NB4 (cell line): ENCODE measurements around the gene ZCCHC7.
A peak's percentile ranks its signal among the peaks of the same experiment; 100 is the strongest.

ENCODE experiments used
- DNase-seq: peaks from one replicate; pipeline ENCODE4 v3.0.0; 2010; ENCODE audit warnings: low read depth
- H3K4me3 ChIP-seq: one replicate; pipeline ENCODE4 v1.5.1; 2011; ENCODE audit warnings: mild to moderate bottlenecking, low read depth, low read length, moderate library complexity
- MYC ChIP-seq: IDR thresholded peaks from 2 replicates; pipeline ENCODE4 v1.6.1; 2011; ENCODE audit warnings: low read depth, low read length
- POLR2A ChIP-seq: IDR thresholded peaks from 2 replicates; pipeline ENCODE4 v1.6.1; 2011; ENCODE audit warnings: mild to moderate bottlenecking; ENCODE audit not compliant: insufficient read length; ENCODE audit errors: extremely low read depth
- TF ChIP-seq, protein P1 (sequence below): IDR thresholded peaks from one replicate; pipeline ENCODE4 v1.5.1; 2012; ENCODE audit warnings: low read depth, low read length
- TF ChIP-seq, protein P2 (sequence below): IDR thresholded peaks from 2 replicates; pipeline ENCODE4 v1.6.1; 2011; ENCODE audit warnings: low read depth, low read length

Gene ZCCHC7

DNA sequence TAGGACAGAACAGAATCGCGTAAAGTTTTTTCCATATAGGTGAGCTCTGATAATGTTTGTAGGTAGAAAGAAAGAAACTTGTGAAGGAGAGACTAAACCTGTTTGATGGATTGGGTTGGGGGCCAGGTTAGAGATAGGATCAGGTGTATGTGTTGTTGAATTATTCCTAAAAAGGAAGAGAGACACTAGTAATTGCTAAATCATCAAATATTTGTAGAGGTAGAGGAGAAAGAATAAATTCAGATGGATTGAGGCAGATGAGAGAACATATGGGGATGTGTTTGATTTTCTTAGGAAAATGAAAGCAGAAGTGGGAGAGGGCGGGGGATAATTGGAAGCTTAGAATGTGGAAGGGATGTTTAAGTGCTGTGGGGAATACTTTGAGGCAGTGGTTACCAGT lies 7.7 kb downstream of the ZCCHC7 start:
- TF ChIP-seq MYC = no peak
- TF ChIP-seq POLR2A = no peak
- TF ChIP-seq, protein P1, sequence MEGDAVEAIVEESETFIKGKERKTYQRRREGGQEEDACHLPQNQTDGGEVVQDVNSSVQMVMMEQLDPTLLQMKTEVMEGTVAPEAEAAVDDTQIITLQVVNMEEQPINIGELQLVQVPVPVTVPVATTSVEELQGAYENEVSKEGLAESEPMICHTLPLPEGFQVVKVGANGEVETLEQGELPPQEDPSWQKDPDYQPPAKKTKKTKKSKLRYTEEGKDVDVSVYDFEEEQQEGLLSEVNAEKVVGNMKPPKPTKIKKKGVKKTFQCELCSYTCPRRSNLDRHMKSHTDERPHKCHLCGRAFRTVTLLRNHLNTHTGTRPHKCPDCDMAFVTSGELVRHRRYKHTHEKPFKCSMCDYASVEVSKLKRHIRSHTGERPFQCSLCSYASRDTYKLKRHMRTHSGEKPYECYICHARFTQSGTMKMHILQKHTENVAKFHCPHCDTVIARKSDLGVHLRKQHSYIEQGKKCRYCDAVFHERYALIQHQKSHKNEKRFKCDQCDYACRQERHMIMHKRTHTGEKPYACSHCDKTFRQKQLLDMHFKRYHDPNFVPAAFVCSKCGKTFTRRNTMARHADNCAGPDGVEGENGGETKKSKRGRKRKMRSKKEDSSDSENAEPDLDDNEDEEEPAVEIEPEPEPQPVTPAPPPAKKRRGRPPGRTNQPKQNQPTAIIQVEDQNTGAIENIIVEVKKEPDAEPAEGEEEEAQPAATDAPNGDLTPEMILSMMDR = no peak
- TF ChIP-seq, protein P2, sequence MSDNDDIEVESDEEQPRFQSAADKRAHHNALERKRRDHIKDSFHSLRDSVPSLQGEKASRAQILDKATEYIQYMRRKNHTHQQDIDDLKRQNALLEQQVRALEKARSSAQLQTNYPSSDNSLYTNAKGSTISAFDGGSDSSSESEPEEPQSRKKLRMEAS = no peak
- no peak for DNase-seq
- no peak overlapping the region for H3K4me3 ChIP-seq

DNA sequence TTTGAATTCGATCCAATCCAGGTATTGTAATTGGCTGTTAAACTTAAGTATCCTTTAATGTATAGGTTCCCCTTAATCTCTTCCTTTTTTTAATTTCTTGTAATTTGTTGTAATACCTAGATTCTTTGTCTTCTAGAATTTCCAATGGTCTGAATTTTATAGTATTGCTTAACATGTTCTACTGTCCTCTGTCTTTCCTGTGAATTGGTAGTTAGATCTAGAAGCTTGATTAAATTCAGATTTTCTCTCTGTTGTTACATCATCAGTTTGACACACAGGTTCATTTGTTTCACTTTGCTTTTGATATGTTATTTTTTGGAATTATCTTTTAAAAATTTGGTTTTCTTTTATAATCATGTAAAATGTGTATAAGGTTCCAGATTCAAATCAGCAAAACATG lies 13.8 kb downstream of the ZCCHC7 start:
- DNase-seq = no peak
- H3K4me3 ChIP-seq = no peak overlapping the region
- TF ChIP-seq, protein P1 = no peak
- TF ChIP-seq, protein P2 = no peak
- TF ChIP-seq MYC = no peak
- TF ChIP-seq POLR2A = no peak

DNA sequence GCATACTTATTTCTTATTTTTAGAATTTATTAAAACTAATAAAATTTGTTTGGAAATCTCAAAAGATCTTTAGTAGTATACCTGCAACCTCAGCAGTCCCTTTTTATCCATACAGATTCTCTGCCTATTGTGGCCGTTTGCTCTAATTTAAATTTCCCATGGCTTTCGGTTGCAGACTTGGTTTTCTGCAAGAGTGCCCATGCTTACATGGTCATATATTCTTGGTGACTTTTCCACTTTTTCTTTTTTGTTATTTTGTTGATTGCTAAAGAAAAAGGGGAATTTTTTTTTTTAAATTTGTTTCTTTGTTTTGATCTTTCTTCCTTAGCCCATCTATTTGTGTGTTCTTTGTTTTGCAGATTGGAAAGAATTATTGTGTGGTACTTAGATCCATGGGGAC lies 20.6 kb downstream of the ZCCHC7 start:
- TF ChIP-seq POLR2A = no peak
- TF ChIP-seq, protein P1 = no peak
- TF ChIP-seq MYC = no peak
- TF ChIP-seq, protein P2 = no peak
- no peak for DNase-seq
- H3K4me3 ChIP-seq = no peak overlapping the region

DNA sequence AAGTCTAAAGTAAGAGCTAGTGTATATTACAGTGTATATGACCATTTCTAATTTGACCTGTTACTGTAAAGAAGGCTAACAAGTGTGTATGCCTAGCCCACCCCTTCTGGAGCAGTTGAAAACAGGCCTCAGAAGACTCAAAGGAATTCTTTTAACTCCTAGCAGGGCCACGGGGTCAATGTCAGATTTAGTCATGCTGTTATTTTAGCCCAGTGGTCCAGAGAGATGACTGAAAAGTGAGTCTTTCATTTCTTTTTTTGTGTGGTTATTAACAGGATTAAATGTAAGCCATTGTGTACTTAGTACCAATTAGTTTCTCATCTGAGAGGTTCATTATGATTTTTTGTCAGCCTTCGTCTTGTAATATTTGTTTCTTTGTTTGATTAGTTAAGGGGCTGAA lies 24.4 kb downstream of the ZCCHC7 start:
- H3K4me3 ChIP-seq = no peak overlapping the region
- TF ChIP-seq, protein P1 = no peak
- TF ChIP-seq MYC (no peak), POLR2A (no peak)
- TF ChIP-seq, protein P2 = no peak
- peak; percentile 9 for DNase-seq

DNA sequence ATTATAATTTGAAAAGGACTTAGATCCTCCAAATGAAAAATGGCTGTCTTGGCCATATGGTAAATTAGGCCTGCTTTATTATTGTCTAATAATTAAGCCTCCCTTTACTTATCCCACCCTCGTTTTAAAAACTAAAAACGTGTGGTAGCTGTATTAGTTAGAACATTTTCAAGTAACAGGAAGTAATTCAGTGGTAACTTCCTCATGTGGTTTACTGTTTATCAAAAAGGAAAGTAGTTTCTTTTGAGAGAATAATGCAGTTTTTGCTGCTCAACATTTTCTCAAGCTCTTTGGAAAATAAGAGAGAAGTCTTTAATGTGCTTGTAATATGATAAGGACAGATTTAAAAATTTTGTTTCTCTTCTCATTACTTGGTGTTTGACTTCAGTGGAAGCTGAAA lies 26.0 kb downstream of the ZCCHC7 start:
- H3K4me3 ChIP-seq = peak overlapping the region; percentile 22
- DNase-seq = peak; percentile 53
- TF ChIP-seq MYC (no peak), POLR2A (no peak)
- TF ChIP-seq, protein P2 = no peak
- TF ChIP-seq, protein P1 = no peak

DNA sequence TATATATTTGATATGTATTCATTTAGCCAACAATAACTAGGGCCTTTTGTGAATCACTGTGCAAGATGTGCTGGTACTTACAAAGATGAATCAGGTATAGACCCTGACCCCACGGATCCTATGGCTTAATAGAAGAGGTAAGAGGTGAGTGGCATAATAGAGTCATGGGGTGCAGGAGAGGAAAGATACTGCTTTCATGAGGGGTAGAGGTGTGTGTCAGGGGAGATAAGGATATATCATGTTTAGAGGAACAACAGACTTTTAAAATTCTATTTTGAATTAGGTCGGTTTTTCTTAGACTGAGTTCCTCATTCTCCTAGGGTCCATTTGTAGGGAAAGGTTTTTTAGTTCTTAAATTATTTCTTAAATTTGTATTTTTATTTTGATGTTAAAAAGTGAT lies 27.8 kb downstream of the ZCCHC7 start:
- DNase-seq = no peak
- H3K4me3 ChIP-seq = no peak overlapping the region
- TF ChIP-seq, protein P2 = no peak
- no peak for TF ChIP-seq POLR2A
- TF ChIP-seq, protein P1 = no peak
